ENCODE data around the gene CHRNA5. TPM values are rescaled to one million over a fixed set of nuclear protein-coding genes. Genes with fewer than 3 reads are reported as not detected.

CHRNA5 gene
- polyA plus RNA-seq, 3 donors: 0.19 TPM; not detected in 2

GRCh38 chr15:78633348-78633747, 68.0 kb downstream of the CHRNA5 start:
- no peaks in the 10 kb centered on the region for H3K4me1 Mint-ChIP-seq
- DNase-seq: no peak
- no peak overlapping the region for H3K4me3 Mint-ChIP-seq
- Histone ChIP-seq H3K4me1 (ENCODE audit: control insufficient read depth in 1 of 2, insufficient read depth in 2 of 2, low read length in 2 of 2) (no peaks in the 10 kb centered on the region), H3K27ac (ENCODE audit: low read depth in 1 of 2, low read length in 2 of 2) (no peak overlapping the region), H3K4me3 (replicated peaks in 1 of 3; ENCODE audit: low read depth in 2 of 3, low read length in 3 of 3) (no peak overlapping the region), H3K27me3 (ENCODE audit: control insufficient read depth in 2 of 2, insufficient read depth in 2 of 2, low read length in 2 of 2) (no peaks in the 10 kb centered on the region), H3K36me3 (replicated peaks in 1 of 2; ENCODE audit: control insufficient read depth in 1 of 2, insufficient read depth in 2 of 2, low read length in 2 of 2) (no peaks in the 10 kb centered on the region), H4K20me1 (ENCODE audit: insufficient read depth, low read length) (no peaks in the 10 kb centered on the region), H3K9ac (ENCODE audit: insufficient read depth, low read length, poor library complexity, severe bottlenecking) (no peak overlapping the region), H2AFZ (ENCODE audit: insufficient read depth, low read depth, low read length, poor library complexity, severe bottlenecking) (no peak overlapping the region), H3K79me2 (ENCODE audit: insufficient read depth, low read length) (no peaks in the 10 kb centered on the region), H3K9me3 (replicated peaks in 1 of 2; ENCODE audit: control insufficient read depth in 1 of 2, insufficient read depth in 1 of 2, low read length in 2 of 2) (peaks cover 4 to 9% of the 10 kb centered on the region in 2 donors), H3K4me2 (replicated peaks; ENCODE audit: extremely low read depth, low read length, poor library complexity, severe bottlenecking) (no peak overlapping the region)
- intact Hi-C loops (cut with micrococcal nuclease): no loop called here
- H3K9me3 Mint-ChIP-seq: peaks cover 3 to 12% (median 8%) of the 10 kb centered on the region in 7 donors
- H3K27me3 Mint-ChIP-seq (ENCODE audit: low read depth in 3 of 3): peaks cover 2 to 16% (median 8%) of the 10 kb centered on the region in 3 donors
- TF ChIP-seq CTCF (IDR thresholded peaks at IDR 0.05): no peak
- no peaks in the 10 kb centered on the region for H3K36me3 Mint-ChIP-seq
- WGBS (ENCODE audit: insufficient coverage): 100% methylated on average over 1 of the region's 2 CpGs
- H3K27ac Mint-ChIP-seq: peak overlapping the region in 1 of 7 donors; percentile 49

- no peaks in the 10 kb centered on the region for H3K4me1 Mint-ChIP-seq
- peaks cover 0 to under 1% of the 10 kb centered on the region in 2 donors for H3K27me3 ChIP-seq (ENCODE audit: control insufficient read depth in 2 of 2, insufficient read depth in 2 of 2, low read length in 2 of 2)
- peaks cover 2 to 18% (median 6%) of the 10 kb centered on the region in 3 donors for H3K27me3 Mint-ChIP-seq (ENCODE audit: low read depth in 3 of 3)
- H2AFZ ChIP-seq (ENCODE audit: insufficient read depth, low read depth, low read length, poor library complexity, severe bottlenecking): no peak overlapping the region
- H3K9me3 Mint-ChIP-seq: peaks cover 3 to 12% (median 8%) of the 10 kb centered on the region in 7 donors
- H3K27ac ChIP-seq (ENCODE audit: low read depth in 1 of 2, low read length in 2 of 2): no peak overlapping the region
- no peaks in the 10 kb centered on the region for H3K4me1 ChIP-seq (ENCODE audit: control insufficient read depth in 1 of 2, insufficient read depth in 2 of 2, low read length in 2 of 2)
- H3K36me3 Mint-ChIP-seq: no peaks in the 10 kb centered on the region
- peaks cover 4 to 9% of the 10 kb centered on the region in 2 donors for H3K9me3 ChIP-seq (replicated peaks in 1 of 2; ENCODE audit: control insufficient read depth in 1 of 2, insufficient read depth in 1 of 2, low read length in 2 of 2)
- no peak overlapping the region for H3K4me3 Mint-ChIP-seq
- H3K4me2 ChIP-seq (replicated peaks; ENCODE audit: extremely low read depth, low read length, poor library complexity, severe bottlenecking): no peak overlapping the region
- H3K79me2 ChIP-seq (ENCODE audit: insufficient read depth, low read length): no peaks in the 10 kb centered on the region
- intact Hi-C loops (cut with micrococcal nuclease): no loop called here
- no peaks in the 10 kb centered on the region for H3K36me3 ChIP-seq (replicated peaks in 1 of 2; ENCODE audit: control insufficient read depth in 1 of 2, insufficient read depth in 2 of 2, low read length in 2 of 2)
- H3K27ac Mint-ChIP-seq: no peak overlapping the region
- WGBS (ENCODE audit: insufficient coverage): 91% methylated on average over 6 of the region's 12 CpGs
- TF ChIP-seq CTCF (IDR thresholded peaks at IDR 0.05): no peak
- H3K4me3 ChIP-seq (replicated peaks in 1 of 3; ENCODE audit: low read depth in 2 of 3, low read length in 3 of 3): no peak overlapping the region
- no peaks in the 10 kb centered on the region for H4K20me1 ChIP-seq (ENCODE audit: insufficient read depth, low read length)
- DNase-seq: no peak
- H3K9ac ChIP-seq (ENCODE audit: insufficient read depth, low read length, poor library complexity, severe bottlenecking): no peak overlapping the region
Observed at GRCh38 chr15:78634210-78635145, 69.2 kb downstream of the CHRNA5 start.

All from CD14-positive monocyte (primary cell).